Astrocyte of the cerebellum (primary cell): Measurements from ENCODE around the gene RGS3.

Source experiments
- DNase-seq: peaks from one replicate; pipeline ENCODE4 v3.0.0-alpha.2; 2011; ENCODE audit warnings: low read depth
- H3K4me3 ChIP-seq: 2 replicates; pipeline ENCODE4 v1.5.1; 2011; ENCODE audit warnings: mild to moderate bottlenecking, low read depth, low read length, moderate library complexity
- CTCF ChIP-seq: IDR thresholded peaks from 2 replicates; pipeline ENCODE4 v1.5.1; 2012; ENCODE audit warnings: low read length, low read depth, moderate library complexity, mild to moderate bottlenecking; ENCODE audit errors: missing control alignments
- in situ Hi-C: cut with HindIII; loops from 2 replicates; pipeline ENCODE4 v1.10.0; 2017; ENCODE audit warnings: low sequenced_read_pairs

Gene RGS3

GRCh38 chr9:113612216-113612747, 148.8 kb downstream of the RGS3 start:
- DNase-seq: no peak

GRCh38 chr9:113612828-113613227, 149.3 kb downstream of the RGS3 start:
- in situ Hi-C loops: no loop called here
- no peak overlapping the region for H3K4me3 ChIP-seq
- DNase-seq: no peak
- no peak for TF ChIP-seq CTCF

More at GRCh38 chr9:113612216-113612747, 148.8 kb downstream of the RGS3 start:
- in situ Hi-C loops: no loop called here
- H3K4me3 ChIP-seq: no peak overlapping the region
- TF ChIP-seq CTCF: no peak

- H3K4me3 ChIP-seq: no peak overlapping the region
- in situ Hi-C loops: no loop called here
- TF ChIP-seq CTCF: no peak
- DNase-seq: no peak
Observed at GRCh38 chr9:113613815-113614413, 150.4 kb downstream of the RGS3 start.

- DNase-seq: peak; percentile 45
- in situ Hi-C loops: no loop called here
- TF ChIP-seq CTCF: no peak
- no peak overlapping the region for H3K4me3 ChIP-seq
Observed at GRCh38 chr9:113614843-113615648, 151.5 kb downstream of the RGS3 start.

GRCh38 chr9:113616116-113616515, 152.6 kb downstream of the RGS3 start:
- TF ChIP-seq CTCF: no peak
- no peak for DNase-seq
- no peak overlapping the region for H3K4me3 ChIP-seq
- in situ Hi-C loops: no loop called here

- no peak for TF ChIP-seq CTCF
- H3K4me3 ChIP-seq: no peak overlapping the region
- no peak for DNase-seq
- in situ Hi-C loops: no loop called here
Observed at GRCh38 chr9:113616621-113617496, 153.3 kb downstream of the RGS3 start.
